ENCODE data around the gene KCNH2. TPM values are rescaled to one million over a fixed set of nuclear protein-coding genes. Genes with fewer than 3 reads are reported as not detected.

Gene KCNH2
- total and polyA plus RNA-seq, 10 of the 15 experiments (the other 5 are each of a cell fraction or from before 2014, with no cell fraction given), result 0.04 to 0.24 (median 0.17) TPM; not detected in 6

DNA sequence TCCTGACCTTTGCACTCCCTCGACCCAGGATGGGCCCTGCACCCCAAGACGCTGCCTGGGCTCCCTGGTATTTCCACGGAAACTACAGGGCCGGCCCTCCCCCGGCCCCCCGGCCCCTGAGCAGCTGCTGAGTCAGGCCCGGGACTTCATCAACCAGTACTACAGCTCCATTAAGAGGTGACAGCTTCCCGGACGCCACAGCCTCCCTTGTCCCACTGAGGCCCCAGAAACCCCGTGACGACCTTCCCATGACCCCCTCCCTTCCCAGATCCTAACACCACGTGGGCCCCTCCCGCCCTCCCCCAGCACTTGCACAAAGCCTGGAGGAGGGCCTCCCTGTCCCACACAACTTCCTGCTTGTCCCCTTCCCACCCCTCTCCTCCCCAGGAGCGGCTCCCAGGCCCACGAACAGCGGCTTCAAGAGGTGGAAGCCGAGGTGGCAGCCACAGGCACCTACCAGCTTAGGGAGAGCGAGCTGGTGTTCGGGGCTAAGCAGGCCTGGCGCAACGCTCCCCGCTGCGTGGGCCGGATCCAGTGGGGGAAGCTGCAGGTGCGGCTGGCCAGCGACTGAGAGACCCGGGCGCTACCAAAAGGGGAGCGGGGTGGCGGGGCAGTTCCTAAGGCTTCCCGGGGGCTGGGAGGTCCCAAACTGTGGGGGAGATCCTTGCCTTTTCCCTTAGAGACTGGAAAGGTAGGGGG, 18.4 kb upstream of the KCNH2 start:
- no peak overlapping the region for H3K27ac ChIP-seq (ENCODE audit: control insufficient read depth, insufficient read depth)
- SMC1A ChIA-PET (ENCODE audit: uncharacterized antibody, unreplicated experiment), result interaction anchor here (1.1 kb wide), 1 partner anchor 114 kb away, joined by 3 read pairs; no protein-coding TSS in a partner anchor
- POLR2A ChIA-PET, result no interaction called here
- DNase-seq (ENCODE audit: low read depth, low spot score) (no peak), ATAC-seq (no peak), FAIRE-seq (no peak)
- no peaks in the 10 kb centered on the region for H3K4me1 ChIP-seq (ENCODE audit: control insufficient read depth, insufficient read depth, low read length)
- H3K4me2 ChIP-seq (ENCODE audit: control insufficient read depth, insufficient read depth), result no peak overlapping the region
- intact Hi-C loops (cut with micrococcal nuclease; ENCODE audit: unreplicated experiment) (no loop called here), in situ Hi-C loops (cut with MboI) (no loop called here)
- H3K4me3 ChIP-seq, result no peak overlapping the region
- H2AFZ ChIP-seq (ENCODE audit: control insufficient read depth, low read depth, low read length), result no peak overlapping the region
- no TSS peak for BruUV-seq (replicated peaks)
- no peaks in the 10 kb centered on the region for H3K36me3 ChIP-seq (ENCODE audit: control insufficient read depth in 2 of 2, insufficient read depth in 2 of 2, low read length in 1 of 2)
- RAD21 ChIA-PET (ENCODE audit: unreplicated experiment), result no interaction called here
- CTCF ChIA-PET, result interaction anchor here (0.5 to 1.4 kb wide), 2 partner anchors 12 to 37 kb away, joined by 3 read pairs; no protein-coding TSS in a partner anchor
- no peak overlapping the region for H3K9ac ChIP-seq (ENCODE audit: control insufficient read depth, insufficient read depth, low read length)
- H3K27me3 ChIP-seq (replicated peaks in 1 of 2; ENCODE audit: control insufficient read depth in 2 of 2, insufficient read depth in 2 of 2, low read length in 1 of 2), result no peaks in the 10 kb centered on the region
- H3K79me2 ChIP-seq (ENCODE audit: control insufficient read depth, insufficient read depth, low read length), result no peaks in the 10 kb centered on the region
- H3K9me3 ChIP-seq (replicated peaks; ENCODE audit: control insufficient read depth, insufficient read depth, low read length), result no peaks in the 10 kb centered on the region
- 1% methylated on average over 25 of the region's 31 CpGs for WGBS (ENCODE audit: insufficient coverage, insufficient replicate concordance, low lambda C conversion rate, missing lambda C conversion rate)
- H4K20me1 ChIP-seq (ENCODE audit: control insufficient read depth, insufficient read depth), result no peaks in the 10 kb centered on the region
- TF ChIP-seq, protein P1, sequence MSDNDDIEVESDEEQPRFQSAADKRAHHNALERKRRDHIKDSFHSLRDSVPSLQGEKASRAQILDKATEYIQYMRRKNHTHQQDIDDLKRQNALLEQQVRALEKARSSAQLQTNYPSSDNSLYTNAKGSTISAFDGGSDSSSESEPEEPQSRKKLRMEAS (IDR thresholded peaks at IDR 0.05; ENCODE audit: low read depth, low read length), result no peak
- TF ChIP-seq, protein P2, sequence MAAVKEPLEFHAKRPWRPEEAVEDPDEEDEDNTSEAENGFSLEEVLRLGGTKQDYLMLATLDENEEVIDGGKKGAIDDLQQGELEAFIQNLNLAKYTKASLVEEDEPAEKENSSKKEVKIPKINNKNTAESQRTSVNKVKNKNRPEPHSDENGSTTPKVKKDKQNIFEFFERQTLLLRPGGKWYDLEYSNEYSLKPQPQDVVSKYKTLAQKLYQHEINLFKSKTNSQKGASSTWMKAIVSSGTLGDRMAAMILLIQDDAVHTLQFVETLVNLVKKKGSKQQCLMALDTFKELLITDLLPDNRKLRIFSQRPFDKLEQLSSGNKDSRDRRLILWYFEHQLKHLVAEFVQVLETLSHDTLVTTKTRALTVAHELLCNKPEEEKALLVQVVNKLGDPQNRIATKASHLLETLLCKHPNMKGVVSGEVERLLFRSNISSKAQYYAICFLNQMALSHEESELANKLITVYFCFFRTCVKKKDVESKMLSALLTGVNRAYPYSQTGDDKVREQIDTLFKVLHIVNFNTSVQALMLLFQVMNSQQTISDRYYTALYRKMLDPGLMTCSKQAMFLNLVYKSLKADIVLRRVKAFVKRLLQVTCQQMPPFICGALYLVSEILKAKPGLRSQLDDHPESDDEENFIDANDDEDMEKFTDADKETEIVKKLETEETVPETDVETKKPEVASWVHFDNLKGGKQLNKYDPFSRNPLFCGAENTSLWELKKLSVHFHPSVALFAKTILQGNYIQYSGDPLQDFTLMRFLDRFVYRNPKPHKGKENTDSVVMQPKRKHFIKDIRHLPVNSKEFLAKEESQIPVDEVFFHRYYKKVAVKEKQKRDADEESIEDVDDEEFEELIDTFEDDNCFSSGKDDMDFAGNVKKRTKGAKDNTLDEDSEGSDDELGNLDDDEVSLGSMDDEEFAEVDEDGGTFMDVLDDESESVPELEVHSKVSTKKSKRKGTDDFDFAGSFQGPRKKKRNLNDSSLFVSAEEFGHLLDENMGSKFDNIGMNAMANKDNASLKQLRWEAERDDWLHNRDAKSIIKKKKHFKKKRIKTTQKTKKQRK (IDR thresholded peaks at IDR 0.05; ENCODE audit: low read depth, low read length), result no peak
- TF ChIP-seq MTA2 (IDR thresholded peaks at IDR 0.05; ENCODE audit: low read depth) (no peak), HDGF (IDR thresholded peaks at IDR 0.05) (no peak), ZNF24 (IDR thresholded peaks at IDR 0.05) (no peak), CBFB (IDR thresholded peaks at IDR 0.05; ENCODE audit: low read depth) (no peak), KDM1A (IDR thresholded peaks at IDR 0.05; ENCODE audit: borderline replicate concordance) (no peak)
- TF ChIP-seq, protein P3, sequence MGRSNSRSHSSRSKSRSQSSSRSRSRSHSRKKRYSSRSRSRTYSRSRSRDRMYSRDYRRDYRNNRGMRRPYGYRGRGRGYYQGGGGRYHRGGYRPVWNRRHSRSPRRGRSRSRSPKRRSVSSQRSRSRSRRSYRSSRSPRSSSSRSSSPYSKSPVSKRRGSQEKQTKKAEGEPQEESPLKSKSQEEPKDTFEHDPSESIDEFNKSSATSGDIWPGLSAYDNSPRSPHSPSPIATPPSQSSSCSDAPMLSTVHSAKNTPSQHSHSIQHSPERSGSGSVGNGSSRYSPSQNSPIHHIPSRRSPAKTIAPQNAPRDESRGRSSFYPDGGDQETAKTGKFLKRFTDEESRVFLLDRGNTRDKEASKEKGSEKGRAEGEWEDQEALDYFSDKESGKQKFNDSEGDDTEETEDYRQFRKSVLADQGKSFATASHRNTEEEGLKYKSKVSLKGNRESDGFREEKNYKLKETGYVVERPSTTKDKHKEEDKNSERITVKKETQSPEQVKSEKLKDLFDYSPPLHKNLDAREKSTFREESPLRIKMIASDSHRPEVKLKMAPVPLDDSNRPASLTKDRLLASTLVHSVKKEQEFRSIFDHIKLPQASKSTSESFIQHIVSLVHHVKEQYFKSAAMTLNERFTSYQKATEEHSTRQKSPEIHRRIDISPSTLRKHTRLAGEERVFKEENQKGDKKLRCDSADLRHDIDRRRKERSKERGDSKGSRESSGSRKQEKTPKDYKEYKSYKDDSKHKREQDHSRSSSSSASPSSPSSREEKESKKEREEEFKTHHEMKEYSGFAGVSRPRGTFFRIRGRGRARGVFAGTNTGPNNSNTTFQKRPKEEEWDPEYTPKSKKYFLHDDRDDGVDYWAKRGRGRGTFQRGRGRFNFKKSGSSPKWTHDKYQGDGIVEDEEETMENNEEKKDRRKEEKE (IDR thresholded peaks at IDR 0.05), result no peak
- TF ChIP-seq, protein P4, sequence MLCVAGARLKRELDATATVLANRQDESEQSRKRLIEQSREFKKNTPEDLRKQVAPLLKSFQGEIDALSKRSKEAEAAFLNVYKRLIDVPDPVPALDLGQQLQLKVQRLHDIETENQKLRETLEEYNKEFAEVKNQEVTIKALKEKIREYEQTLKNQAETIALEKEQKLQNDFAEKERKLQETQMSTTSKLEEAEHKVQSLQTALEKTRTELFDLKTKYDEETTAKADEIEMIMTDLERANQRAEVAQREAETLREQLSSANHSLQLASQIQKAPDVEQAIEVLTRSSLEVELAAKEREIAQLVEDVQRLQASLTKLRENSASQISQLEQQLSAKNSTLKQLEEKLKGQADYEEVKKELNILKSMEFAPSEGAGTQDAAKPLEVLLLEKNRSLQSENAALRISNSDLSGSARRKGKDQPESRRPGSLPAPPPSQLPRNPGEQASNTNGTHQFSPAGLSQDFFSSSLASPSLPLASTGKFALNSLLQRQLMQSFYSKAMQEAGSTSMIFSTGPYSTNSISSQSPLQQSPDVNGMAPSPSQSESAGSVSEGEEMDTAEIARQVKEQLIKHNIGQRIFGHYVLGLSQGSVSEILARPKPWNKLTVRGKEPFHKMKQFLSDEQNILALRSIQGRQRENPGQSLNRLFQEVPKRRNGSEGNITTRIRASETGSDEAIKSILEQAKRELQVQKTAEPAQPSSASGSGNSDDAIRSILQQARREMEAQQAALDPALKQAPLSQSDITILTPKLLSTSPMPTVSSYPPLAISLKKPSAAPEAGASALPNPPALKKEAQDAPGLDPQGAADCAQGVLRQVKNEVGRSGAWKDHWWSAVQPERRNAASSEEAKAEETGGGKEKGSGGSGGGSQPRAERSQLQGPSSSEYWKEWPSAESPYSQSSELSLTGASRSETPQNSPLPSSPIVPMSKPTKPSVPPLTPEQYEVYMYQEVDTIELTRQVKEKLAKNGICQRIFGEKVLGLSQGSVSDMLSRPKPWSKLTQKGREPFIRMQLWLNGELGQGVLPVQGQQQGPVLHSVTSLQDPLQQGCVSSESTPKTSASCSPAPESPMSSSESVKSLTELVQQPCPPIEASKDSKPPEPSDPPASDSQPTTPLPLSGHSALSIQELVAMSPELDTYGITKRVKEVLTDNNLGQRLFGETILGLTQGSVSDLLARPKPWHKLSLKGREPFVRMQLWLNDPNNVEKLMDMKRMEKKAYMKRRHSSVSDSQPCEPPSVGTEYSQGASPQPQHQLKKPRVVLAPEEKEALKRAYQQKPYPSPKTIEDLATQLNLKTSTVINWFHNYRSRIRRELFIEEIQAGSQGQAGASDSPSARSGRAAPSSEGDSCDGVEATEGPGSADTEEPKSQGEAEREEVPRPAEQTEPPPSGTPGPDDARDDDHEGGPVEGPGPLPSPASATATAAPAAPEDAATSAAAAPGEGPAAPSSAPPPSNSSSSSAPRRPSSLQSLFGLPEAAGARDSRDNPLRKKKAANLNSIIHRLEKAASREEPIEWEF (IDR thresholded peaks at IDR 0.05; ENCODE audit: insufficient replicate concordance, low read depth, low read length), result no peak
